Astrocyte (in vitro differentiated cells and primary cell): ENCODE results near the gene KIF26B.

ENCODE experiments used
- EZH2 ChIP-seq: IDR thresholded peaks from 2 replicates; pipeline ENCODE4 v1.6.1; 2012; ENCODE audit warnings: mild to moderate bottlenecking, low read length, inconsistent platforms; ENCODE audit not compliant: insufficient read depth
- TF ChIP-seq, protein P1 (sequence below): IDR thresholded peaks from 2 replicates; pipeline ENCODE4 v1.5.1; 2011; ENCODE audit warnings: low read depth, mild to moderate bottlenecking, inconsistent platforms, low read length, moderate library complexity; ENCODE audit not compliant: insufficient read depth

GRCh38 chr1:245571815-245572294 lies 417.1 kb downstream of the KIF26B start:
- TF ChIP-seq, protein P1, sequence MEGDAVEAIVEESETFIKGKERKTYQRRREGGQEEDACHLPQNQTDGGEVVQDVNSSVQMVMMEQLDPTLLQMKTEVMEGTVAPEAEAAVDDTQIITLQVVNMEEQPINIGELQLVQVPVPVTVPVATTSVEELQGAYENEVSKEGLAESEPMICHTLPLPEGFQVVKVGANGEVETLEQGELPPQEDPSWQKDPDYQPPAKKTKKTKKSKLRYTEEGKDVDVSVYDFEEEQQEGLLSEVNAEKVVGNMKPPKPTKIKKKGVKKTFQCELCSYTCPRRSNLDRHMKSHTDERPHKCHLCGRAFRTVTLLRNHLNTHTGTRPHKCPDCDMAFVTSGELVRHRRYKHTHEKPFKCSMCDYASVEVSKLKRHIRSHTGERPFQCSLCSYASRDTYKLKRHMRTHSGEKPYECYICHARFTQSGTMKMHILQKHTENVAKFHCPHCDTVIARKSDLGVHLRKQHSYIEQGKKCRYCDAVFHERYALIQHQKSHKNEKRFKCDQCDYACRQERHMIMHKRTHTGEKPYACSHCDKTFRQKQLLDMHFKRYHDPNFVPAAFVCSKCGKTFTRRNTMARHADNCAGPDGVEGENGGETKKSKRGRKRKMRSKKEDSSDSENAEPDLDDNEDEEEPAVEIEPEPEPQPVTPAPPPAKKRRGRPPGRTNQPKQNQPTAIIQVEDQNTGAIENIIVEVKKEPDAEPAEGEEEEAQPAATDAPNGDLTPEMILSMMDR = no peak
- TF ChIP-seq EZH2 = no peak
